ENCODE measurements around the gene CHMP2B.

DNA sequence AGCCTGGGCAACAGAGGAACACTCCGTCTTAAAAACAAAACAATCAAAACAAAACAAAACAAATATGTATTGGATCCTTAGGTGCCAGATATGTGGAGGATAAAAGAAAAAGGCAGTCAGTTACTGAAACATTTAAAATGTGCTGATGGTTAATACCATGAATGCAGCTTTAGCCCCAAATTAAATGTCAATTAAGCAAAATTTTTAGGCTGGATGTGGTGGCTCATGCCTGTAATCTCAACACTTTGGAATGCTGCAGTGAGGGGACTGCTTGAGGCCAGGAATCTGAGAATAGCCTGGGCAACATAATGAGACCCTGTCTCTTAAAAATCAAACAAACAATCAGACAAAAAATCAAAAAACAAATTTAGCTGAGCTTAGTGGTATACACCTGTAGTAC is 8.5 kb upstream of the CHMP2B start:
- TF ChIP-seq CTCF (conservative IDR thresholded peaks at IDR 0.05 in 1 of 2, IDR thresholded peaks at IDR 0.05 in 1 of 2; ENCODE audit: low read depth in 1 of 2, low read length in 2 of 2) (no peak), EZH2 (IDR thresholded peaks at IDR 0.05; ENCODE audit: low read length, missing control alignments) (no peak)
